ENCODE data around the gene TRAF2.

The TRAF2 gene

GRCh38 chr9:136847088-136847825, 39.1 kb upstream of the TRAF2 start:
- DNase-seq (ENCODE audit: extremely low read depth, insufficient read length), result no peak
- peaks cover 15% of the 10 kb centered on the region for H3K36me3 ChIP-seq (ENCODE audit: control insufficient read depth, insufficient read depth, low read length)
- H3K27me3 ChIP-seq (replicated peaks; ENCODE audit: control insufficient read depth, insufficient read depth, low read length), result no peaks in the 10 kb centered on the region
- no peak for TF ChIP-seq CTCF (IDR thresholded peaks at IDR 0.05; ENCODE audit: insufficient read depth, low read length, poor library complexity, severe bottlenecking)
- H3K4me3 ChIP-seq (replicated peaks; ENCODE audit: low read depth, low read length), result peak overlapping the region; percentile 87

DNA sequence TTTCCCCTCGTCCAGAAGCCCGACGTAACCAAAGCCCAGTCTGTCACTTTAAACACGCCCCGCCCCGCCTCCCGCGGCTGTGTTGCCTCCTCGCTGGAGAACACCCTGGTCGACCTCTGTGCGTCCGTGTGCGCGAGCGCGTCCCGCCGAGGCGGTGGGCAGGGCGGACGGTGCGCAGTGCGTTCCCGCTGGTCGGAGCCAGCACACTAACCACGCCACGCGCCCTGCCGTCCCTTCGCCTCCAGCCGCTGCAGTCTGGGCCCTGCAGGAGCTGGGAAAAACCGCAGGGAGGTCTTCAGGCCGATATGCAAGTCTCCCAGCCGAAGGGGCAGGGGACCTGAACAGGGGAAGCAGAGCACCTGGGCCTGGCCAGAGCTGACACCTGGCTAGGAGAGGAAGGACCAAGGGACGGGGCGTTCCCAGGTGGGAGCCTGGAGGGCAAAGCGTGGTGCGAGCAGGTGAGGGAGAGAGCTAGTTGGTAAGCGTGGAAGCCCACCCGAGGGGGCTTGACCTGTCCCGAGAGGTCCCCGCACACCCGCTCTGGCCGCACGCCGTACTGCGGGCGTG, 38.4 kb upstream of the TRAF2 start:
- peak; percentile 86 for DNase-seq (ENCODE audit: extremely low read depth, insufficient read length)
- no peak for TF ChIP-seq CTCF (IDR thresholded peaks at IDR 0.05; ENCODE audit: insufficient read depth, low read length, poor library complexity, severe bottlenecking)
- no peaks in the 10 kb centered on the region for H3K27me3 ChIP-seq (replicated peaks; ENCODE audit: control insufficient read depth, insufficient read depth, low read length)
- H3K36me3 ChIP-seq (ENCODE audit: control insufficient read depth, insufficient read depth, low read length), result peaks cover 17% of the 10 kb centered on the region
- peak overlapping the region; percentile 87 for H3K4me3 ChIP-seq (replicated peaks; ENCODE audit: low read depth, low read length)

GRCh38 chr9:136848393-136849037, 37.8 kb upstream of the TRAF2 start:
- TF ChIP-seq CTCF (IDR thresholded peaks at IDR 0.05; ENCODE audit: insufficient read depth, low read length, poor library complexity, severe bottlenecking), result no peak
- no peak for DNase-seq (ENCODE audit: extremely low read depth, insufficient read length)
- no peaks in the 10 kb centered on the region for H3K27me3 ChIP-seq (replicated peaks; ENCODE audit: control insufficient read depth, insufficient read depth, low read length)

GRCh38 chr9:136849038-136849959, 37.0 kb upstream of the TRAF2 start, which contains the start of gene PHPT1:
PHPT1 (plus strand) TSS chr9:136849409; CDS start chr9:136849431, 22 bp downstream.
- H3K4me3 ChIP-seq (replicated peaks; ENCODE audit: low read depth, low read length), result peak within 1 kb of the TSS; percentile 87
- no peak for TF ChIP-seq CTCF (IDR thresholded peaks at IDR 0.05; ENCODE audit: insufficient read depth, low read length, poor library complexity, severe bottlenecking)
- H3K36me3 ChIP-seq (ENCODE audit: control insufficient read depth, insufficient read depth, low read length), result peaks cover 19% of the 10 kb centered on the region
- DNase-seq (ENCODE audit: extremely low read depth, insufficient read length), result peak; percentile 98
- H3K27me3 ChIP-seq (replicated peaks; ENCODE audit: control insufficient read depth, insufficient read depth, low read length), result no peaks in the 10 kb centered on the region

More at GRCh38 chr9:136848393-136849037, 37.8 kb upstream of the TRAF2 start:
- Histone ChIP-seq H3K36me3 (ENCODE audit: control insufficient read depth, insufficient read depth, low read length) (peaks cover 19% of the 10 kb centered on the region), H3K4me3 (replicated peaks; ENCODE audit: low read depth, low read length) (peak overlapping the region; percentile 87)
